Neural progenitor cell (in vitro differentiated cells): ENCODE data around the gene PPARGC1A. TPM values are rescaled to one million over a fixed set of nuclear protein-coding genes. Genes with fewer than 3 reads are reported as not detected.

Experiments
- DNase-seq: peaks from one replicate; pipeline ENCODE4 v3.0.0-alpha.2; 2016; ENCODE audit warnings: low spot score
- H2AFZ ChIP-seq: fragments of 200-600 bp; sonication (generic); replicated peaks from 2 replicates; pipeline ENCODE4 v1.6.1; 2016; ENCODE audit warnings: antibody characterized with exemption
- H3F3A ChIP-seq: fragments of 200-600 bp; sonication (generic); 2 replicates; pipeline ENCODE4 v1.6.1; 2016; ENCODE audit warnings: antibody characterized with exemption, low read depth
- H3K27ac ChIP-seq: fragments of 200-600 bp; sonication (generic); 2 replicates; pipeline ENCODE4 v1.5.1; 2016; ENCODE audit warnings: mild to moderate bottlenecking
- H3K27me3 ChIP-seq: fragments of 200-600 bp; sonication (generic); 2 replicates; pipeline ENCODE4 v1.6.1; 2016; ENCODE audit warnings: mild to moderate bottlenecking, moderate library complexity
- H3K36me3 ChIP-seq: fragments of 200-600 bp; sonication (generic); 2 replicates; pipeline ENCODE4 v1.5.1; 2016
- H3K4me1 ChIP-seq: fragments of 200-600 bp; sonication (generic); 2 replicates; pipeline ENCODE4 v1.6.1; 2016; ENCODE audit warnings: mixed run types
- H3K4me2 ChIP-seq: fragments of 200-600 bp; sonication (generic); 2 replicates; pipeline ENCODE4 v1.6.1; 2016
- H3K4me3 ChIP-seq: fragments of 200-600 bp; sonication (generic); 2 replicates; pipeline ENCODE4 v1.5.1; 2016
- H3K79me2 ChIP-seq: fragments of 200-600 bp; sonication (generic); 2 replicates; pipeline ENCODE4 v1.6.1; 2016; ENCODE audit warnings: low read depth
- H3K9ac ChIP-seq: fragments of 200-600 bp; sonication (generic); 2 replicates; pipeline ENCODE4 v1.6.1; 2016
- H3K9me3 ChIP-seq: fragments of 200-600 bp; sonication (generic); 2 replicates; pipeline ENCODE4 v1.5.1; 2016; ENCODE audit warnings: low read depth
- H4K20me1 ChIP-seq: fragments of 200-600 bp; sonication (generic); 2 replicates; pipeline ENCODE4 v1.6.1; 2016; ENCODE audit warnings: low read depth
- H3K27ac Mint-ChIP-seq: 3 replicates; pipeline ENCODE4 v1.8.0; 2021; ENCODE audit warnings: mixed read lengths
- H3K27me3 Mint-ChIP-seq: 2 replicates; pipeline ENCODE4 v1.8.0; 2022; ENCODE audit warnings: low read depth, mild to moderate bottlenecking, inconsistent platforms, moderate library complexity, mixed read lengths; ENCODE audit not compliant: insufficient read depth
- H3K36me3 Mint-ChIP-seq: 3 replicates; pipeline ENCODE4 v1.8.0; 2021; ENCODE audit warnings: mixed read lengths
- H3K4me1 Mint-ChIP-seq: 3 replicates; pipeline ENCODE4 v1.8.0; 2021; ENCODE audit warnings: mixed read lengths
- H3K4me3 Mint-ChIP-seq: 3 replicates; pipeline ENCODE4 v1.8.0; 2021; ENCODE audit warnings: mild to moderate bottlenecking, moderate library complexity, mixed read lengths
- H3K9me3 Mint-ChIP-seq: 3 replicates; pipeline ENCODE4 v1.8.0; 2020; ENCODE audit warnings: mixed read lengths
- CTCF ChIP-seq: fragments of 200-600 bp; sonication (generic); IDR thresholded peaks from 2 replicates; pipeline ENCODE4 v1.5.1; 2017; ENCODE audit warnings: antibody characterized with exemption, mild to moderate bottlenecking
- EZH2 ChIP-seq: fragments of 200-600 bp; sonication (generic); IDR thresholded peaks from 2 replicates; pipeline ENCODE4 v1.6.1; 2017; ENCODE audit warnings: antibody characterized with exemption, mild to moderate bottlenecking, moderate library complexity
- EZH2phosphoT487 ChIP-seq: fragments of 200-600 bp; sonication (generic); IDR thresholded peaks from 2 replicates; pipeline ENCODE4 v1.6.1; 2017; ENCODE audit warnings: antibody characterized with exemption
- total RNA-seq: library from RNA; depleted of rRNA; stranded (reverse); fragments of >200 nt; gene quantifications from 2 replicates; pipeline ENCODE4 v1.2.3, GENCODE V29; 2015; ENCODE audit warnings: low replicate concordance

PPARGC1A gene
- total RNA-seq, 1 donor from 2014 or later = 6.6 TPM

- no peak overlapping the region for H3K4me2 ChIP-seq
- H3K27me3 ChIP-seq = no peaks in the 10 kb centered on the region
- H3K36me3 ChIP-seq = no peaks in the 10 kb centered on the region
- no peaks in the 10 kb centered on the region for H3K36me3 Mint-ChIP-seq
- H3K4me1 Mint-ChIP-seq = no peaks in the 10 kb centered on the region
- H3K9me3 Mint-ChIP-seq = no peaks in the 10 kb centered on the region
- H3K27ac Mint-ChIP-seq = no peak overlapping the region
- H3K79me2 ChIP-seq = no peaks in the 10 kb centered on the region
- H3K27ac ChIP-seq = no peak overlapping the region
- no peak for TF ChIP-seq CTCF
- no peak for TF ChIP-seq EZH2
- no peak for TF ChIP-seq EZH2phosphoT487
- peaks cover 2% of the 10 kb centered on the region for H3K27me3 Mint-ChIP-seq
- no peak overlapping the region for H3K9ac ChIP-seq
- H3K9me3 ChIP-seq = no peaks in the 10 kb centered on the region
- no peak overlapping the region for H2AFZ ChIP-seq
- H3K4me3 Mint-ChIP-seq = no peak overlapping the region
- no peak overlapping the region for H3K4me3 ChIP-seq
- H3F3A ChIP-seq = no peaks in the 10 kb centered on the region
- H4K20me1 ChIP-seq = no peaks in the 10 kb centered on the region
- no peak for DNase-seq
- no peaks in the 10 kb centered on the region for H3K4me1 ChIP-seq
These were observed 7.8 kb upstream of the PPARGC1A start for GRCh38 chr4:23897564-23898109.

GRCh38 chr4:23894021-23894420, 4.2 kb upstream of the PPARGC1A start:
- H3K27me3 ChIP-seq = peaks cover 7% of the 10 kb centered on the region
- no peaks in the 10 kb centered on the region for H4K20me1 ChIP-seq
- H2AFZ ChIP-seq = no peak overlapping the region
- Mint-ChIP-seq H3K4me3 (no peak overlapping the region), H3K27me3 (peaks cover 2% of the 10 kb centered on the region), H3K4me1 (peaks cover 22% of the 10 kb centered on the region), H3K36me3 (no peaks in the 10 kb centered on the region), H3K9me3 (no peaks in the 10 kb centered on the region), H3K27ac (no peak overlapping the region)
- no peak overlapping the region for H3K4me3 ChIP-seq
- H3F3A ChIP-seq = no peaks in the 10 kb centered on the region
- peaks cover 21% of the 10 kb centered on the region for H3K4me1 ChIP-seq
- TF ChIP-seq EZH2phosphoT487 (no peak), CTCF (no peak), EZH2 (no peak)
- H3K36me3 ChIP-seq = no peaks in the 10 kb centered on the region
- no peak overlapping the region for H3K4me2 ChIP-seq
- H3K79me2 ChIP-seq = no peaks in the 10 kb centered on the region
- H3K27ac ChIP-seq = no peak overlapping the region
- no peaks in the 10 kb centered on the region for H3K9me3 ChIP-seq
- no peak for DNase-seq
- H3K9ac ChIP-seq = no peak overlapping the region

- no peaks in the 10 kb centered on the region for H3K36me3 ChIP-seq
- Mint-ChIP-seq H3K4me3 (no peak overlapping the region), H3K27ac (no peak overlapping the region), H3K4me1 (peaks cover 43% of the 10 kb centered on the region), H3K27me3 (peaks cover 2% of the 10 kb centered on the region), H3K36me3 (no peaks in the 10 kb centered on the region), H3K9me3 (no peaks in the 10 kb centered on the region)
- no peaks in the 10 kb centered on the region for H3F3A ChIP-seq
- TF ChIP-seq CTCF = no peak
- TF ChIP-seq EZH2phosphoT487 = no peak
- no peak for TF ChIP-seq EZH2
- no peaks in the 10 kb centered on the region for H4K20me1 ChIP-seq
- no peak overlapping the region for H3K4me3 ChIP-seq
- no peak overlapping the region for H2AFZ ChIP-seq
- no peaks in the 10 kb centered on the region for H3K79me2 ChIP-seq
- H3K27me3 ChIP-seq = peaks cover 21% of the 10 kb centered on the region
- H3K9me3 ChIP-seq = no peaks in the 10 kb centered on the region
- no peak overlapping the region for H3K4me2 ChIP-seq
- DNase-seq = no peak
- peaks cover 24% of the 10 kb centered on the region for H3K4me1 ChIP-seq
- H3K27ac ChIP-seq = no peak overlapping the region
- no peak overlapping the region for H3K9ac ChIP-seq
These were observed 1.2 kb upstream of the PPARGC1A start for GRCh38 chr4:23891064-23891421.
